H9 (cell line): ENCODE data around the gene DPEP3. TPM values are rescaled to one million over a fixed set of nuclear protein-coding genes. Genes with fewer than 3 reads are reported as not detected.

Experiments used
- DNase-seq: peaks from one replicate; pipeline ENCODE4 v3.0.0-alpha.2; 2017
- H2AFZ ChIP-seq: one replicate; pipeline ENCODE4 v1.6.1; 2013; ENCODE audit warnings: mild to moderate bottlenecking, low read length, control low read depth, moderate library complexity
- H2AK5ac ChIP-seq: 2 replicates; pipeline ENCODE4 v1.6.1; 2013; ENCODE audit warnings: low read length, control low read depth, mixed read lengths; ENCODE audit not compliant: insufficient read length
- H2BK120ac ChIP-seq: one replicate; pipeline ENCODE4 v1.6.1; 2013; ENCODE audit warnings: low read depth, mild to moderate bottlenecking, low read length, control low read depth, inconsistent platforms; ENCODE audit not compliant: poor library complexity, severe bottlenecking
- H2BK12ac ChIP-seq: 2 replicates; pipeline ENCODE4 v1.6.1; 2013; ENCODE audit warnings: low read length, control low read depth, mixed read lengths, low read depth; ENCODE audit not compliant: insufficient read length
- H2BK15ac ChIP-seq: 2 replicates; pipeline ENCODE4 v1.6.1; 2013; ENCODE audit warnings: low read depth, low read length, control low read depth
- H2BK20ac ChIP-seq: one replicate; pipeline ENCODE4 v1.6.1; 2013; ENCODE audit warnings: low read depth, mild to moderate bottlenecking, low read length, control low read depth, inconsistent platforms; ENCODE audit not compliant: poor library complexity, severe bottlenecking
- H2BK5ac ChIP-seq: 2 replicates; pipeline ENCODE4 v1.6.1; 2013; ENCODE audit warnings: low read length, control low read depth, mixed read lengths; ENCODE audit not compliant: insufficient read length
- H3K14ac ChIP-seq: 2 replicates; pipeline ENCODE4 v1.6.1; 2013; ENCODE audit warnings: low read length, control low read depth; ENCODE audit not compliant: insufficient read depth
- H3K18ac ChIP-seq: 2 replicates; pipeline ENCODE4 v1.6.1; 2013; ENCODE audit warnings: low read depth, mild to moderate bottlenecking, mixed read lengths, low read length, control low read depth; ENCODE audit not compliant: insufficient read length
- H3K23ac ChIP-seq: 2 replicates; pipeline ENCODE4 v1.6.1; 2013; ENCODE audit warnings: low read length, control low read depth, mixed read lengths, low read depth; ENCODE audit not compliant: insufficient read length
- H3K23me2 ChIP-seq: 2 replicates; pipeline ENCODE4 v1.6.1; 2013; ENCODE audit warnings: low read depth, mild to moderate bottlenecking, mixed read lengths, low read length, control low read depth; ENCODE audit not compliant: insufficient read length, poor library complexity, severe bottlenecking
- H3K27ac ChIP-seq: 2 replicates; pipeline ENCODE4 v1.5.1; 2013; ENCODE audit warnings: low read length, control low read depth, mixed read lengths, low read depth; ENCODE audit not compliant: insufficient read length
- H3K27me3 ChIP-seq: 2 replicates; pipeline ENCODE4 v1.6.1; 2013; ENCODE audit warnings: low read length, control low read depth, inconsistent platforms; ENCODE audit not compliant: insufficient read depth
- H3K4ac ChIP-seq: 2 replicates; pipeline ENCODE4 v1.6.1; 2013; ENCODE audit warnings: low read depth, mild to moderate bottlenecking, control low read depth, inconsistent platforms, low read length, moderate library complexity
- H3K4me1 ChIP-seq: 2 replicates; pipeline ENCODE4 v1.6.1; 2013; ENCODE audit warnings: low read length, control low read depth, inconsistent platforms; ENCODE audit not compliant: insufficient read depth
- H3K4me2 ChIP-seq: 2 replicates; pipeline ENCODE4 v1.6.1; 2013; ENCODE audit warnings: low read length, control low read depth, mixed read lengths; ENCODE audit not compliant: insufficient read length, insufficient read depth
- H3K56ac ChIP-seq: 2 replicates; pipeline ENCODE4 v1.6.1; 2013; ENCODE audit warnings: low read depth, mild to moderate bottlenecking, mixed read lengths, low read length, control low read depth; ENCODE audit not compliant: insufficient read length
- H3K79me1 ChIP-seq: 2 replicates; pipeline ENCODE4 v1.6.1; 2013; ENCODE audit warnings: low read depth, mild to moderate bottlenecking, moderate library complexity, low read length, control low read depth, inconsistent platforms; ENCODE audit not compliant: insufficient read depth, poor library complexity, severe bottlenecking
- H3K79me2 ChIP-seq: 2 replicates; pipeline ENCODE4 v1.6.1; 2013; ENCODE audit warnings: low read length, control low read depth, inconsistent platforms; ENCODE audit not compliant: insufficient read depth
- H3K9ac ChIP-seq: 2 replicates; pipeline ENCODE4 v1.6.1; 2013; ENCODE audit warnings: low read length, control low read depth, mixed read lengths; ENCODE audit not compliant: insufficient read length; ENCODE audit errors: extremely low read depth
- H3K9me3 ChIP-seq: one replicate; pipeline ENCODE4 v1.6.1; 2013; ENCODE audit warnings: low read depth, low read length, inconsistent platforms; ENCODE audit not compliant: control insufficient read depth
- H3T11ph ChIP-seq: one replicate; pipeline ENCODE4 v1.6.1; 2013; ENCODE audit warnings: mild to moderate bottlenecking, low read length, control low read depth, inconsistent platforms
- H4K20me1 ChIP-seq: one replicate; pipeline ENCODE4 v1.6.1; 2013; ENCODE audit not compliant: control insufficient read depth, insufficient read length, insufficient read depth
- H4K5ac ChIP-seq: 2 replicates; pipeline ENCODE4 v1.6.1; 2013; ENCODE audit warnings: low read depth, mild to moderate bottlenecking, mixed read lengths, low read length, control low read depth; ENCODE audit not compliant: insufficient read length
- H4K8ac ChIP-seq: replicated peaks from 2 replicates; pipeline ENCODE4 v1.6.1; 2013; ENCODE audit warnings: low read length, control low read depth, mixed read lengths, low read depth; ENCODE audit not compliant: insufficient read length
- H4K91ac ChIP-seq: 2 replicates; pipeline ENCODE4 v1.6.1; 2013; ENCODE audit warnings: low read depth, mild to moderate bottlenecking, moderate library complexity, mixed read lengths, low read length, control low read depth; ENCODE audit not compliant: insufficient read length
- H3K27ac Mint-ChIP-seq, 3 experiments: 2 replicates in 2 of 3; 3 replicates in 1 of 3; pipeline ENCODE4 v1.8.0; 2020 to 2021; ENCODE audit warnings: mixed read lengths in 3 of 3, mild to moderate bottlenecking in 1 of 3, moderate library complexity in 1 of 3
- H3K27me3 Mint-ChIP-seq: 2 replicates; pipeline ENCODE4 v1.8.0; 2021; ENCODE audit warnings: low read depth, mild to moderate bottlenecking, moderate library complexity, mixed read lengths
- H3K36me3 Mint-ChIP-seq, 3 experiments: 2 replicates in 2 of 3; 3 replicates in 1 of 3; pipeline ENCODE4 v1.8.0; 2020 to 2021; ENCODE audit warnings: low read depth in 3 of 3, mixed read lengths in 3 of 3; ENCODE audit not compliant: insufficient read depth in 1 of 3
- H3K4me1 Mint-ChIP-seq, 2 experiments: 2 replicates each; pipeline ENCODE4 v1.8.0; 2020; ENCODE audit warnings: mixed read lengths in 2 of 2
- H3K4me3 Mint-ChIP-seq, 2 experiments: 2 replicates in 1 of 2; 3 replicates in 1 of 2; pipeline ENCODE4 v1.8.0; 2020 to 2021; ENCODE audit warnings: mild to moderate bottlenecking in 2 of 2, mixed read lengths in 2 of 2, moderate library complexity in 1 of 2
- H3K9me3 Mint-ChIP-seq, 2 experiments: 2 replicates in 1 of 2; 3 replicates in 1 of 2; pipeline ENCODE4 v1.8.0; 2020; ENCODE audit warnings: mild to moderate bottlenecking in 2 of 2, mixed read lengths in 2 of 2, moderate library complexity in 1 of 2
- CTCF ChIP-seq: fragments of 200-600 bp; sonication (generic); conservative IDR thresholded peaks from 3 replicates; pipeline ENCODE4 v1.8.0; 2021; ENCODE audit warnings: antibody characterized with exemption, mild to moderate bottlenecking
- WGBS: extraction: QIAGEN DNeasy Blood & Tissue Kit; methylation state at CpG from one replicate; pipeline ENCODE4 v1.1.7; 2013; ENCODE audit warnings: missing lambda C conversion rate, low lambda C conversion rate, mixed read lengths; ENCODE audit not compliant: insufficient read length; ENCODE audit errors: extremely low coverage; 5-methylcytosine and 5-hydroxymethylcytosine counted together
- total RNA-seq: library from RNA; stranded (reverse); gene quantifications from 2 replicates; pipeline ENCODE4 v1.2.1, GENCODE V29; 2021

The DPEP3 gene
- total RNA-seq, 1 experiment from 2014 or later: 0.68 TPM

- Histone ChIP-seq H4K8ac (no peak overlapping the region), H2AFZ (no peak overlapping the region), H4K5ac (no peak overlapping the region), H3T11ph (no peak overlapping the region), H2BK12ac (no peak overlapping the region), H2BK20ac (no peak overlapping the region), H4K20me1 (no peaks in the 10 kb centered on the region), H2BK120ac (no peak overlapping the region), H3K23me2 (peaks cover 3% of the 10 kb centered on the region), H4K91ac (no peak overlapping the region), H3K79me2 (no peaks in the 10 kb centered on the region), H3K9ac (no peak overlapping the region), H3K56ac (no peak overlapping the region), H3K79me1 (no peaks in the 10 kb centered on the region), H3K27ac (no peak overlapping the region), H3K14ac (no peak overlapping the region), H3K4ac (no peak overlapping the region), H3K9me3 (no peaks in the 10 kb centered on the region), H3K23ac (no peak overlapping the region), H2AK5ac (no peak overlapping the region), H3K4me2 (no peak overlapping the region), H2BK5ac (no peak overlapping the region), H2BK15ac (no peak overlapping the region), H3K4me1 (peaks cover 5% of the 10 kb centered on the region; the same call in 1 of the 2 replicates), H3K18ac (no peak overlapping the region), H3K27me3 (no peaks in the 10 kb centered on the region)
- Mint-ChIP-seq H3K4me3 (no peak overlapping the region), H3K4me1 (peaks cover 22 to 25% of the 10 kb centered on the region in 2 experiments), H3K9me3 (no peaks in the 10 kb centered on the region; a peak in 1 of 5 replicates), H3K27ac (no peak overlapping the region; a peak in 1 of 7 replicates), H3K36me3 (peaks cover 0 to 2% (median 0%) of the 10 kb centered on the region in 3 experiments; a peak in 2 of 7 replicates), H3K27me3 (peaks cover 7% of the 10 kb centered on the region)
- DNase-seq: no peak
- WGBS: no CpG with 5 or more reads among the region's 9 CpGs
- TF ChIP-seq CTCF: no peak
Observed at GRCh38 chr16:67971111-67971510, 9.2 kb downstream of the DPEP3 start.
